ENCODE data around the gene CDH23.

DNA sequence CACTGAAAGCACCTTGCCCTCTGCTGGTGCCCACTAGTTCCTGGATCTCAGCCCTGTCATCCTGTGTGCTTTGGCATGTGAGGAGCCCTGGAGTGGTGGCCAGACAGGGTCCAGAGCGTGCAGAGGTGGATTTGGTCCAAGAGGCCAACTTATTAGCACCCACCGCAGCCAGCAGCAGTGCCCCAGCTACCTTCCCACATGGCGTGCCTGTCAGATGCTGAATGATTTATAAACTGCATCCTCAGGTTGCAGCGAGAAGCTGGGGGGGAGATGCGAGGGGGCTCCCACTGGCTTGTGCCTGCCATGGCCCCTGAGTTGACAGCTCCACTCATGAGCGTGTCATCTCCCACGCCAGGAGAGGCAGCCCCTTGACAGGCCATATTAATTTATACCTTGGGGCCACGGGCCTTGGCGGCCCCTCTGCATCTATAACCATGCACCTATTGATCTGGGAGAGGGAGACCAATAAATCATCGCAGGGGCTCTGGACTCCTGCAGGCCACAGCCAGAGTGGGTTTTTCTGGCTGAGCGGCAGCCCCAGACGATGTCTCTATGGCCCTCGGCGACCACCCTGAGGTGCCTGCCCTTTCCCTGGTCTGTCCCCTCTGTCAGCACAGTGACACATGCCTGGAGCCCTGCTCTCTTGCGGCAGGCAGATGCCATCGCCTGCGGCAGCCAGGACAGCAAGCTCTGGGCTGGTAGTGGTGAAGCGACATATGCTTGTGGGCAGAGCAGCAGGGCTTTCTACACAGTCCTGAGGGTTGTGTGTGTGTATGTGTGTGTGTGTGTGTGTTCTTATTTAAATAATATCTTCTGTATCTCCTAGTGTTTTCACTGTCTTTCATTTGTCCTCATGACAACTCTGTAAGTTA lies 120.8 kb downstream of the CDH23 start:
- TF ChIP-seq, protein P1, sequence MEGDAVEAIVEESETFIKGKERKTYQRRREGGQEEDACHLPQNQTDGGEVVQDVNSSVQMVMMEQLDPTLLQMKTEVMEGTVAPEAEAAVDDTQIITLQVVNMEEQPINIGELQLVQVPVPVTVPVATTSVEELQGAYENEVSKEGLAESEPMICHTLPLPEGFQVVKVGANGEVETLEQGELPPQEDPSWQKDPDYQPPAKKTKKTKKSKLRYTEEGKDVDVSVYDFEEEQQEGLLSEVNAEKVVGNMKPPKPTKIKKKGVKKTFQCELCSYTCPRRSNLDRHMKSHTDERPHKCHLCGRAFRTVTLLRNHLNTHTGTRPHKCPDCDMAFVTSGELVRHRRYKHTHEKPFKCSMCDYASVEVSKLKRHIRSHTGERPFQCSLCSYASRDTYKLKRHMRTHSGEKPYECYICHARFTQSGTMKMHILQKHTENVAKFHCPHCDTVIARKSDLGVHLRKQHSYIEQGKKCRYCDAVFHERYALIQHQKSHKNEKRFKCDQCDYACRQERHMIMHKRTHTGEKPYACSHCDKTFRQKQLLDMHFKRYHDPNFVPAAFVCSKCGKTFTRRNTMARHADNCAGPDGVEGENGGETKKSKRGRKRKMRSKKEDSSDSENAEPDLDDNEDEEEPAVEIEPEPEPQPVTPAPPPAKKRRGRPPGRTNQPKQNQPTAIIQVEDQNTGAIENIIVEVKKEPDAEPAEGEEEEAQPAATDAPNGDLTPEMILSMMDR (conservative IDR thresholded peaks at IDR 0.05 in 1 of 2, IDR thresholded peaks at IDR 0.05 in 1 of 2; ENCODE audit: extremely low read depth in 1 of 2, insufficient read depth in 1 of 2, low read depth in 1 of 2, low read length in 2 of 2) = no peak
- TF ChIP-seq EZH2 (IDR thresholded peaks at IDR 0.05; ENCODE audit: borderline replicate concordance, low read length) = no peak
